ENCODE results near the gene MYH15. TPM values are rescaled to one million over a fixed set of nuclear protein-coding genes. Genes with fewer than 3 reads are reported as not detected.

The MYH15 gene
- total RNA-seq, 1 donor from 2014 or later: 0.48 TPM

- peak; percentile 81 for DNase-seq (ENCODE audit: low spot score)
These were observed 38.3 kb downstream of the MYH15 start for GRCh38 chr3:108472001-108472591.

- DNase-seq (ENCODE audit: low spot score): peak; percentile 78
These were observed 39.0 kb downstream of the MYH15 start for GRCh38 chr3:108471426-108471825.

- DNase-seq (ENCODE audit: low spot score): no peak
These were observed 41.3 kb downstream of the MYH15 start for GRCh38 chr3:108469126-108469525.

GRCh38 chr3:108468577-108468976 is 41.8 kb downstream of the MYH15 start:
- DNase-seq (ENCODE audit: low spot score): no peak

- peak; percentile 23 for DNase-seq (ENCODE audit: low spot score)
These were observed 47.5 kb downstream of the MYH15 start for GRCh38 chr3:108462899-108463298.

- peak; percentile 76 for DNase-seq (ENCODE audit: low spot score)
These were observed 48.7 kb downstream of the MYH15 start for GRCh38 chr3:108461661-108462111.

- DNase-seq (ENCODE audit: low spot score): no peak
These were observed 51.2 kb downstream of the MYH15 start for GRCh38 chr3:108459225-108459624.

- no peak for DNase-seq (ENCODE audit: low spot score)
These were observed 55.1 kb downstream of the MYH15 start for GRCh38 chr3:108455212-108455705.

- DNase-seq (ENCODE audit: low spot score): no peak
These were observed 56.8 kb downstream of the MYH15 start for GRCh38 chr3:108453565-108453964.

- no peak for DNase-seq (ENCODE audit: low spot score)
These were observed 60.0 kb downstream of the MYH15 start for GRCh38 chr3:108450444-108450843.

- DNase-seq (ENCODE audit: low spot score): no peak
These were observed 61.8 kb downstream of the MYH15 start for GRCh38 chr3:108448593-108448992.

GRCh38 chr3:108447096-108447847 is 63.1 kb downstream of the MYH15 start:
- no peak for DNase-seq (ENCODE audit: low spot score)

GRCh38 chr3:108442281-108442680 is 68.1 kb downstream of the MYH15 start:
- DNase-seq (ENCODE audit: low spot score): no peak

GRCh38 chr3:108441518-108441917 is 68.9 kb downstream of the MYH15 start:
- DNase-seq (ENCODE audit: low spot score): no peak

- DNase-seq (ENCODE audit: low spot score): peak; percentile 9
These were observed 69.3 kb downstream of the MYH15 start for GRCh38 chr3:108441071-108441507.

GRCh38 chr3:108438542-108438941 is 71.9 kb downstream of the MYH15 start:
- DNase-seq (ENCODE audit: low spot score): no peak

GRCh38 chr3:108437439-108437838 is 73.0 kb downstream of the MYH15 start:
- no peak for DNase-seq (ENCODE audit: low spot score)

- DNase-seq (ENCODE audit: low spot score): no peak
These were observed 76.5 kb downstream of the MYH15 start for GRCh38 chr3:108433928-108434327.

GRCh38 chr3:108432431-108432830 is 78.0 kb downstream of the MYH15 start:
- no peak for DNase-seq (ENCODE audit: low spot score)

- no peak for DNase-seq (ENCODE audit: low spot score)
These were observed 79.9 kb downstream of the MYH15 start for GRCh38 chr3:108430540-108430939.

GRCh38 chr3:108428586-108428985 is 81.8 kb downstream of the MYH15 start:
- DNase-seq (ENCODE audit: low spot score): no peak

- DNase-seq (ENCODE audit: low spot score): no peak
These were observed 89.5 kb downstream of the MYH15 start for GRCh38 chr3:108420926-108421325.
